ENCODE measurements around the gene TAS2R41. TPM values are rescaled to one million over a fixed set of nuclear protein-coding genes. Genes with fewer than 3 reads are reported as not detected.

TAS2R41 gene
- total RNA-seq, 1 donor from 2014 or later = not detected

GRCh38 chr7:143507094-143507518 is 29.4 kb downstream of the TAS2R41 start:
- H3K27me3 Mint-ChIP-seq = peaks cover 5% of the 10 kb centered on the region
- H3K27ac Mint-ChIP-seq = no peak overlapping the region

GRCh38 chr7:143507534-143508055 is 29.9 kb downstream of the TAS2R41 start:
- Mint-ChIP-seq H3K27ac (no peak overlapping the region), H3K9me3 (no peaks in the 10 kb centered on the region), H3K27me3 (peaks cover 5% of the 10 kb centered on the region), H3K4me3 (no peak overlapping the region), H3K4me1 (ENCODE audit: unreplicated experiment) (no peaks in the 10 kb centered on the region), H3K36me3 (no peaks in the 10 kb centered on the region)
- no peak for DNase-seq (ENCODE audit: extremely low spot score, unreplicated experiment)
- TF ChIP-seq, protein P1, sequence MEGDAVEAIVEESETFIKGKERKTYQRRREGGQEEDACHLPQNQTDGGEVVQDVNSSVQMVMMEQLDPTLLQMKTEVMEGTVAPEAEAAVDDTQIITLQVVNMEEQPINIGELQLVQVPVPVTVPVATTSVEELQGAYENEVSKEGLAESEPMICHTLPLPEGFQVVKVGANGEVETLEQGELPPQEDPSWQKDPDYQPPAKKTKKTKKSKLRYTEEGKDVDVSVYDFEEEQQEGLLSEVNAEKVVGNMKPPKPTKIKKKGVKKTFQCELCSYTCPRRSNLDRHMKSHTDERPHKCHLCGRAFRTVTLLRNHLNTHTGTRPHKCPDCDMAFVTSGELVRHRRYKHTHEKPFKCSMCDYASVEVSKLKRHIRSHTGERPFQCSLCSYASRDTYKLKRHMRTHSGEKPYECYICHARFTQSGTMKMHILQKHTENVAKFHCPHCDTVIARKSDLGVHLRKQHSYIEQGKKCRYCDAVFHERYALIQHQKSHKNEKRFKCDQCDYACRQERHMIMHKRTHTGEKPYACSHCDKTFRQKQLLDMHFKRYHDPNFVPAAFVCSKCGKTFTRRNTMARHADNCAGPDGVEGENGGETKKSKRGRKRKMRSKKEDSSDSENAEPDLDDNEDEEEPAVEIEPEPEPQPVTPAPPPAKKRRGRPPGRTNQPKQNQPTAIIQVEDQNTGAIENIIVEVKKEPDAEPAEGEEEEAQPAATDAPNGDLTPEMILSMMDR (conservative IDR thresholded peaks at IDR 0.05) = no peak

More at GRCh38 chr7:143507094-143507518, 29.4 kb downstream of the TAS2R41 start:
- Mint-ChIP-seq H3K9me3 (no peaks in the 10 kb centered on the region), H3K4me3 (no peak overlapping the region), H3K4me1 (ENCODE audit: unreplicated experiment) (no peaks in the 10 kb centered on the region), H3K36me3 (no peaks in the 10 kb centered on the region)
- TF ChIP-seq, protein P1 (conservative IDR thresholded peaks at IDR 0.05) = no peak
- no peak for DNase-seq (ENCODE audit: extremely low spot score, unreplicated experiment)

DNA sequence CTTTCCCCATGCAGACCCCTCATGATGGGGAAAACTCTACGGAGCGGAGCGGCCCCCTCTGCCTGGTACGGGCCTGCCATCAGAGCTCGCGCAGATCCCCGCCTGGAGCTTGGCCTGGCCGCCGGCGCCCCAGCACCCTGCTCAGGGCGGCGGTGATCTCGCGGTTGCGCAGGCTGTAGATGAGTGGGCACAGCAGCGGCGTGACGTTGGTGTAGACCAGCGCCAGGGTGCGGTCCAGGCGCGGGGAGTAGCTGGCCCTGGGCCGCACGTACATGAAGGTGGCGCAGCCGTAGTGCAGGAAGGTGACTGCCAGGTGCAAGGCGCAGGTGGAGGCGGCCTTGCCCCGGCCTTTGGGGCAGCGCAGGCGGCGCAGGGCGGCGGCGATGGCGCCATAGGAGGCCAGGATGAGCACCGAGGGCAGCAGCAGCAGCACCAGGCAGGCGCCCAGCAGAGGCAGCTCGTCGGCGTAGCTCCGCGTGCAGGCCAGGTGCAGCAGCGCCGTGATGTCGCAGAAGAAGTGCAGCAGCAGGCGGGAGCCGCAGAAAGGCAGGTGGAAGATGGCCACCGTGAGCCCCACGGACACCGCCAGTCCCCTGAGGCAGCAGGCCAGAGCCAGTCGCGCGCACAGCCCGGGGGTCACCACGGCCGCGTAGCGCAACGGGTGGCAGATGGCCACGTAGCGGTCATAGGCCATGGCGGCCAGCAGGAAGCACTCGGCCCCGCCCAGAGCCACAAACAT is 33.4 kb downstream of the TAS2R41 start:
- no peaks in the 10 kb centered on the region for H3K4me1 Mint-ChIP-seq (ENCODE audit: unreplicated experiment)
- no peak overlapping the region for H3K27ac Mint-ChIP-seq
- TF ChIP-seq, protein P1 (conservative IDR thresholded peaks at IDR 0.05) = no peak
- H3K4me3 Mint-ChIP-seq = no peak overlapping the region
- H3K27me3 Mint-ChIP-seq = no peaks in the 10 kb centered on the region
- H3K9me3 Mint-ChIP-seq = no peaks in the 10 kb centered on the region
- no peak for DNase-seq (ENCODE audit: extremely low spot score, unreplicated experiment)
- H3K36me3 Mint-ChIP-seq = no peaks in the 10 kb centered on the region

DNA sequence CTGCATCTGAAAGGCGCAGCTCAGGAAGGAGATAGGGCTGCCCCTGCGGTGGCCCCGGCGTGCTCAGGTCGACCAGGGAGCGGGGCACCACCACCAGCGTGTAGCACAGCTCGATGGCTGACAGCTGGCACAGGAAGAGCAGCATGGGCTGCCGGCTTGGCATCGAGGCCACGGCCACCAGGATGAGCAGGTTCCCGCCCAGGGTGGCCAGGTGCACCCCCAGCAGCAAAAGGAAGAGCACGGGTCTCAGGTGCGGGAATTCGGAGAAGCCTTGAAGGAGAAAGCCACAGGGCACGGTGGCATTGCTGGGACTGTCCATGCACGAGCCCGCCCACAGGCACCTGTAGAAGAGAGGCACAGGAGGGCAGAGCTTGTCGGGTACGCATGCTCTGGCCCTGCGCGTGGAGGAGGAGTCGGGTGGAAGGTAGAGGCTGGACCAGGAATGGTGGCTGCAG is 33.9 kb downstream of the TAS2R41 start:
- Mint-ChIP-seq H3K4me1 (ENCODE audit: unreplicated experiment) (no peaks in the 10 kb centered on the region), H3K27ac (no peak overlapping the region), H3K27me3 (no peaks in the 10 kb centered on the region), H3K4me3 (no peak overlapping the region), H3K36me3 (no peaks in the 10 kb centered on the region), H3K9me3 (no peaks in the 10 kb centered on the region)
- TF ChIP-seq, protein P1 (conservative IDR thresholded peaks at IDR 0.05) = no peak
- DNase-seq (ENCODE audit: extremely low spot score, unreplicated experiment) = no peak

GRCh38 chr7:143512488-143513340 is 35.0 kb downstream of the TAS2R41 start:
- Mint-ChIP-seq H3K4me3 (no peak overlapping the region), H3K9me3 (no peaks in the 10 kb centered on the region), H3K27ac (no peak overlapping the region), H3K27me3 (peaks cover 5% of the 10 kb centered on the region), H3K4me1 (ENCODE audit: unreplicated experiment) (no peaks in the 10 kb centered on the region), H3K36me3 (no peaks in the 10 kb centered on the region)
- TF ChIP-seq, protein P1 (conservative IDR thresholded peaks at IDR 0.05) = no peak
- no peak for DNase-seq (ENCODE audit: extremely low spot score, unreplicated experiment)
